Lung (tissue), 12 donors: ENCODE measurements around the gene SLC6A17. TPM values are rescaled to one million over a fixed set of nuclear protein-coding genes. Genes with fewer than 3 reads are reported as not detected.

Experiments used
- ATAC-seq: fragments of 200-7000 bp; cut with Tn5 transposase; one replicate; pipeline ENCODE4 v1.9.1; 2020; ENCODE audit warnings: moderate number of reproducible peaks; ENCODE audit not compliant: insufficient read depth, low FRiP score
- DNase-seq, 3 donors: peaks; one replicate each; pipeline ENCODE4 v3.0.0-alpha.2; 2013 to 2017
- H3K27ac ChIP-seq, 2 donors: one replicate each; pipeline ENCODE4 v1.5.1; 2013; ENCODE audit warnings: mild to moderate bottlenecking in 2 of 2, moderate library complexity in 2 of 2, control low read depth in 1 of 2, inconsistent platforms in 1 of 2, low read depth in 1 of 2, low read length in 1 of 2
- H3K27me3 ChIP-seq, 3 donors: one replicate each; pipeline ENCODE4 v1.5.1; 2013; ENCODE audit warnings: low read length in 2 of 3; ENCODE audit not compliant: control insufficient read depth in 3 of 3, insufficient read depth in 3 of 3
- H3K36me3 ChIP-seq, 4 donors: one replicate each; pipeline ENCODE4 v1.5.1; 2013; ENCODE audit warnings: low read length in 4 of 4, mild to moderate bottlenecking in 1 of 4, moderate library complexity in 1 of 4; ENCODE audit not compliant: control insufficient read depth in 4 of 4, insufficient read depth in 4 of 4
- H3K4me1 ChIP-seq, 5 donors: one replicate each; pipeline ENCODE4 v1.5.1; 2013; ENCODE audit warnings: low read length in 5 of 5, mild to moderate bottlenecking in 2 of 5, moderate library complexity in 1 of 5; ENCODE audit not compliant: control insufficient read depth in 5 of 5, insufficient read depth in 5 of 5
- H3K4me3 ChIP-seq: one replicate; pipeline ENCODE4 v1.5.1; 2013; ENCODE audit warnings: mild to moderate bottlenecking, control low read depth, moderate library complexity
- H3K9ac ChIP-seq, 2 donors: one replicate each; pipeline ENCODE4 v1.5.1; 2013; ENCODE audit warnings: low read length in 2 of 2, control low read depth in 1 of 2; ENCODE audit not compliant: insufficient read depth in 1 of 2
- H3K9me3 ChIP-seq, 4 donors: one replicate each; pipeline ENCODE4 v1.5.1; 2013; ENCODE audit warnings: low read length in 3 of 4, mild to moderate bottlenecking in 1 of 4, moderate library complexity in 1 of 4; ENCODE audit not compliant: control insufficient read depth in 4 of 4, insufficient read depth in 3 of 4
- CTCF ChIP-seq: IDR thresholded peaks from 2 replicates; pipeline ENCODE4 v1.5.1; 2012; ENCODE audit warnings: mild to moderate bottlenecking; ENCODE audit errors: control extremely low read depth, extremely low read depth
- whole genome bisulfite sequencing, 2 donors: extraction: QIAGEN DNeasy Blood & Tissue Kit; methylation state at CpG; one replicate each; pipeline ENCODE4 v1.1.7; 2013; 5-methylcytosine and 5-hydroxymethylcytosine counted together
- polyA plus RNA-seq, 2 donors: library from polyadenylated mRNA; stranded (reverse); fragments of 200-250 nt; gene quantifications; one replicate each; pipeline ENCODE4 v1.2.1, GENCODE V29; 2013
- total RNA-seq, 2 donors: library from RNA; depleted of rRNA in 1 of 2; stranded (reverse); fragments of >200 nt in 1 of 2; gene quantifications; one replicate each; pipeline ENCODE4 v1.2.1, GENCODE V29; 2014 to 2021
- donor health status: control.
- donor health status: control.
- donor health status: Bipolar disorder and iron deficiency.
- donor health status: healthy.
- donor health status: DM: yes; HTN: yes; CAD: no.

SLC6A17 gene
- total and polyA plus RNA-seq, 4 donors: 0.02 to 0.09 (median 0.03) TPM

DNA sequence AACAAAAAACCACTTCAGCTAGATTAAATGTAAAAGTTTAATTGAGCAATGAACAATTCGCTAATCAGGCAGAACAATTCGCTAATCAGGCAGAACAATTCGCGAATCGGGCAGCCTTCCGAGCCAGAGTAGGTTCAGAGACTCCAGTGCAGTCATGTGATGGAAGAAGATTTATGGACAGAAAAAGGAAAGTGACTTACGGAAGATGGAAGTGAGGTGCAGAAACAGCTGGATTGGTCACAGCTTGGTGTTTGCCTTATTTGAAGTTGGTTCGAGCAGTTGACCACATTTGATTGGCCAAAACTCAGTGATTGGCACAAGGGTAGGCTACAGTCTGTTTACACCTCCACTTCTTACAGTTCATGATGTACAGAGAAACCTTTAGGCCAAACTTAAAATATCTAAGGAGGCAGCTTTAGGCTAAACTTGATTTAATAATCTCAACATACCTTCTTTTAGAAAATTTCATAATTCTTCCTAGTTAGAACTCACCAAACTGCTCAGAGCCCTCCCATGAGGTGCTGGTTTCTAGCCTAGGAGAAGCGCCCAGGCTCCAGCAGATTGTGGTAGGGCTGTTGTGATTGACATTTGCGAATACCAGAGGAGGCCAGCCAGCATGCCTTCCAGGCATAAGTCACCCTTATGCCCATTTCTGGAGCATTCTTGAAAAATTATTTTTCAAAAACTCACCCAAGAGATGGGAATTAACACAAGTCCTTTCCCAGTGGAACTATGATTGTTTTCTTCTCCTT, 37.0 kb downstream of the SLC6A17 start:
- DNase-seq: peak in 1 of 3 donors; percentile 16
- peaks cover 0 to 17% (median 0%) of the 10 kb centered on the region in 3 donors for H3K27me3 ChIP-seq
- H3K27ac ChIP-seq: no peak overlapping the region
- peaks cover 0 to 5% (median 0%) of the 10 kb centered on the region in 5 donors for H3K4me1 ChIP-seq
- no peaks in the 10 kb centered on the region for H3K36me3 ChIP-seq
- no peak overlapping the region for H3K9ac ChIP-seq
- no peak for ATAC-seq
- no peak overlapping the region for H3K4me3 ChIP-seq
- H3K9me3 ChIP-seq: peaks cover 0 to 3% (median 0%) of the 10 kb centered on the region in 4 donors
- no peak for TF ChIP-seq CTCF
- 83 to 84% methylated on average over 10 of the region's 10 CpGs for WGBS, 2 donors

- DNase-seq: no peak
- TF ChIP-seq CTCF: no peak
- no peak overlapping the region for H3K4me3 ChIP-seq
- 65 to 73% methylated on average over 6 of the region's 6 CpGs for WGBS, 2 donors
- no peak overlapping the region for H3K9ac ChIP-seq
- peaks cover 0 to 13% (median 0%) of the 10 kb centered on the region in 3 donors for H3K27me3 ChIP-seq
- H3K4me1 ChIP-seq: peaks cover 0 to 5% (median 0%) of the 10 kb centered on the region in 5 donors
- ATAC-seq: no peak
- peaks cover 0 to 3% (median 0%) of the 10 kb centered on the region in 4 donors for H3K9me3 ChIP-seq
- H3K27ac ChIP-seq: no peak overlapping the region
- H3K36me3 ChIP-seq: no peaks in the 10 kb centered on the region
Measured at GRCh38 chr1:110188035-110188618, 37.8 kb downstream of the SLC6A17 start.

GRCh38 chr1:110189181-110189580, 38.9 kb downstream of the SLC6A17 start:
- Histone ChIP-seq H3K4me1 (peaks cover 0 to 5% (median 0%) of the 10 kb centered on the region in 5 donors), H3K4me3 (no peak overlapping the region), H3K9ac (no peak overlapping the region), H3K36me3 (no peaks in the 10 kb centered on the region), H3K27ac (no peak overlapping the region), H3K9me3 (peaks cover 0 to 3% (median 0%) of the 10 kb centered on the region in 4 donors), H3K27me3 (peaks cover 0 to 13% (median 0%) of the 10 kb centered on the region in 3 donors)
- DNase-seq (no peak), ATAC-seq (no peak)
- 85 to 87% methylated on average over 6 of the region's 6 CpGs for WGBS, 2 donors
- TF ChIP-seq CTCF: no peak
